GM21423 (cell line): ENCODE data around the gene MT1G.
"Not testable (repeated sequence)": the region's sequence is repeated elsewhere in the genome, so short reads cannot be mapped to it uniquely, and the experiment has no call there.

Experiments
- ATAC-seq: cut with Tn5 transposase; IDR thresholded peaks from one replicate; pipeline ENCODE4 v1.9.1; 2021; ENCODE audit warnings: mild to moderate bottlenecking, moderate library complexity; ENCODE audit not compliant: unreplicated experiment

The MT1G gene

GRCh38 chr16:56637814-56638750, 29.8 kb downstream of the MT1G start, which contains the start of gene MT1A:
Gene MT1A, plus strand, starts transcription at chr16:56638666. Its CDS starts 73 bp downstream, at chr16:56638739.
- no peak for ATAC-seq

- no peak for ATAC-seq
Observed at GRCh38 chr16:56636616-56637413, 31.1 kb downstream of the MT1G start.

GRCh38 chr16:56635441-56635967, 32.4 kb downstream of the MT1G start:
- ATAC-seq, result no peak

GRCh38 chr16:56634715-56635440, 33.0 kb downstream of the MT1G start:
- no peak for ATAC-seq

GRCh38 chr16:56633535-56633934, 34.3 kb downstream of the MT1G start:
- ATAC-seq, result no peak

- ATAC-seq, result no peak
Observed at GRCh38 chr16:56632848-56633365, 35.0 kb downstream of the MT1G start.

GRCh38 chr16:56632156-56632847, 35.6 kb downstream of the MT1G start, which contains the start of gene MT1M:
Gene MT1M, plus strand, starts transcription at chr16:56632659. Its CDS starts 73 bp downstream, at chr16:56632732.
- ATAC-seq, result no peak

GRCh38 chr16:56631832-56632155, 36.1 kb downstream of the MT1G start:
- ATAC-seq, result no peak

GRCh38 chr16:56631197-56631596, 36.7 kb downstream of the MT1G start:
- ATAC-seq, result no peak

GRCh38 chr16:56630134-56630533, 37.7 kb downstream of the MT1G start:
- no peak for ATAC-seq

GRCh38 chr16:56629531-56629930, 38.3 kb downstream of the MT1G start:
- no peak for ATAC-seq

- no peak for ATAC-seq
Observed at GRCh38 chr16:56628486-56629350, 39.1 kb downstream of the MT1G start.

GRCh38 chr16:56626685-56627084, 41.2 kb downstream of the MT1G start:
- no peak for ATAC-seq

GRCh38 chr16:56625943-56626654, 41.8 kb downstream of the MT1G start:
- ATAC-seq, result peak; percentile 17

- peak; percentile 57 for ATAC-seq
Observed at GRCh38 chr16:56625140-56625942, 42.5 kb downstream of the MT1G start, which contains the start of gene MT1E. Gene MT1E, plus strand, starts transcription at chr16:56625781. Its CDS starts 71 bp downstream, at chr16:56625852.

- ATAC-seq, result no peak
Observed at GRCh38 chr16:56623637-56624036, 44.2 kb downstream of the MT1G start.

GRCh38 chr16:56623184-56623583, 44.7 kb downstream of the MT1G start:
- not testable (repeated sequence) for ATAC-seq
